Aorta (tissue), 4 donors: ENCODE results near the gene DARS1. TPM values are rescaled to one million over a fixed set of nuclear protein-coding genes. Genes with fewer than 3 reads are reported as not detected.

Experiments used
- polyA plus RNA-seq, 2 donors: library from polyadenylated mRNA; stranded (reverse); fragments of 200-250 nt; gene quantifications; one replicate each; pipeline ENCODE4 v1.2.3, GENCODE V29; 2013
- total RNA-seq, 2 donors: library from RNA; stranded (reverse); fragmentation: NEBNext Ultra II Directional; extraction: Animal tissue kit (Norgen Biotek cat#: 25700); gene quantifications; one replicate each; pipeline ENCODE4 v1.2.1, GENCODE V29; 2021
- donor health status: healthy with polysubstance abuse.
- donor health status: Bipolar disorder and iron deficiency.
- donor health status: DM: no; HTN: no; CAD: no.
- donor health status: DM: yes; HTN: yes; CAD: no.

The DARS1 gene
- total and polyA plus RNA-seq, 4 donors: 42.8 to 67.7 (median 53.4) TPM

Other genes starting within 250 kb of the DARS1 start
- 10 to 100 TPM; 85.8 to 96.8 TPM for gene UBXN4, start 243.8 kb downstream of the DARS1 start, total RNA-seq
- gene UBXN4, start 243.8 kb downstream of the DARS1 start, polyA plus RNA-seq: 10 to 100 TPM; 32.2 to 47.3 TPM
- gene LCT, start 148.4 kb downstream of the DARS1 start, total RNA-seq: not detected
- gene LCT, start 148.4 kb downstream of the DARS1 start, polyA plus RNA-seq: 10 to 100 TPM in 1 of 2 donors, under 1 TPM in 1; 0.03 to 24.8 TPM
- 10 to 100 TPM; 12.2 to 17.9 TPM for gene MCM6, start 109.2 kb downstream of the DARS1 start, total RNA-seq
- gene MCM6, start 109.2 kb downstream of the DARS1 start, polyA plus RNA-seq: 1 to 10 TPM; 5.0 to 6.4 TPM
- gene CXCR4, start 132.5 kb upstream of the DARS1 start, total RNA-seq: 10 to 100 TPM; 18.1 to 23.7 TPM
- gene CXCR4, start 132.5 kb upstream of the DARS1 start, polyA plus RNA-seq: 1 to 10 TPM in 1 of 2 donors, under 1 TPM in 1; 0.97 to 9.8 TPM